Measurements from ENCODE around the gene MRFAP1L1. TPM values are rescaled to one million over a fixed set of nuclear protein-coding genes. Genes with fewer than 3 reads are reported as not detected.
A peak's percentile ranks its signal among the peaks of the same experiment; 100 is the strongest.

The MRFAP1L1 gene
- total RNA-seq, 1 donor: 38.0 TPM

DNA sequence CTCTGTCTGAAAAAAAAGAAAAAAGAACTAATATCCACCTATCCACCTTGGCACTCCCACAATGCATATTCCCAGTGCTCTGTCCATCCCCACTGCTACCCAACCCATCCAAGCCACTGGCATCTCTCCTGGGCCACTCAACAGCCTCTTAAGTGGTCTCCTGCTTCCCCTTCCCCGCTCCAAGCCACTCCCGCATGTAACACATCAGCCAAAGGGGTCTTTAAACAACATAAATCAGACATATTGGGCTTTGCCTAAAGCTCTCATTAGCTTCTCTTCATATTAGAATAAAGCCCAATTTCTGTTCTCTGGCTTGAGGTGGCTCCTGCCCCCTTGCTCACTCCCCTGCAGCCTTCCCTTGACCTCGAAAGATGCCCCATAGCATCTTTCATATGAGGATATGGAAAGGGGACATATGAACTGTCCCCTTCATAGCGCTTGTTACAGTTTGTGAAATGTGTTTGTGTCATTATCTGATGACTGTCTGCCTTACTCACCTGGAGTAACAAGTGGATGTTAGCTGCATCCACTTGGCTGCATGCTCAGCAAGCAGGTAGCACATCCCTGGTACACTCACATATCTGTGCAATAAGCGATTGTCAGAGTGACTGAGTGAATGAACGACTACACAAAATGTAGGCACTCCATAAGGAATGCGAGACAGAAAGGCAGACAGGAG, 9.4 kb upstream of the MRFAP1L1 start:
- peaks cover 20% of the 10 kb centered on the region for H4K20me1 ChIP-seq (ENCODE audit: insufficient read depth, low read length)
- H3K79me2 ChIP-seq (ENCODE audit: insufficient read depth, low read length): peaks cover 22% of the 10 kb centered on the region
- no peak for DNase-seq (ENCODE audit: insufficient read length, low spot score, missing footprints)
- no peak overlapping the region for H3K27ac ChIP-seq (ENCODE audit: low read depth, low read length)
- no peak overlapping the region for H3K4me3 ChIP-seq (ENCODE audit: insufficient read depth, low read length)
- no peak overlapping the region for H2AFZ ChIP-seq (ENCODE audit: low read length)
- TF ChIP-seq, protein P1, sequence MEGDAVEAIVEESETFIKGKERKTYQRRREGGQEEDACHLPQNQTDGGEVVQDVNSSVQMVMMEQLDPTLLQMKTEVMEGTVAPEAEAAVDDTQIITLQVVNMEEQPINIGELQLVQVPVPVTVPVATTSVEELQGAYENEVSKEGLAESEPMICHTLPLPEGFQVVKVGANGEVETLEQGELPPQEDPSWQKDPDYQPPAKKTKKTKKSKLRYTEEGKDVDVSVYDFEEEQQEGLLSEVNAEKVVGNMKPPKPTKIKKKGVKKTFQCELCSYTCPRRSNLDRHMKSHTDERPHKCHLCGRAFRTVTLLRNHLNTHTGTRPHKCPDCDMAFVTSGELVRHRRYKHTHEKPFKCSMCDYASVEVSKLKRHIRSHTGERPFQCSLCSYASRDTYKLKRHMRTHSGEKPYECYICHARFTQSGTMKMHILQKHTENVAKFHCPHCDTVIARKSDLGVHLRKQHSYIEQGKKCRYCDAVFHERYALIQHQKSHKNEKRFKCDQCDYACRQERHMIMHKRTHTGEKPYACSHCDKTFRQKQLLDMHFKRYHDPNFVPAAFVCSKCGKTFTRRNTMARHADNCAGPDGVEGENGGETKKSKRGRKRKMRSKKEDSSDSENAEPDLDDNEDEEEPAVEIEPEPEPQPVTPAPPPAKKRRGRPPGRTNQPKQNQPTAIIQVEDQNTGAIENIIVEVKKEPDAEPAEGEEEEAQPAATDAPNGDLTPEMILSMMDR (IDR thresholded peaks at IDR 0.05; ENCODE audit: extremely low read depth, low read depth, low read length): no peak
- H3K36me3 ChIP-seq (ENCODE audit: insufficient read depth, low read length): no peaks in the 10 kb centered on the region
- H3K4me1 ChIP-seq (ENCODE audit: insufficient read depth, low read length): peaks cover 11% of the 10 kb centered on the region
- no peaks in the 10 kb centered on the region for H3K9me3 ChIP-seq (ENCODE audit: low read depth, low read length)
- H3K4me2 ChIP-seq (ENCODE audit: insufficient read depth, low read length): no peak overlapping the region
- no peaks in the 10 kb centered on the region for H3K27me3 ChIP-seq (ENCODE audit: insufficient read depth, low read length)

DNA sequence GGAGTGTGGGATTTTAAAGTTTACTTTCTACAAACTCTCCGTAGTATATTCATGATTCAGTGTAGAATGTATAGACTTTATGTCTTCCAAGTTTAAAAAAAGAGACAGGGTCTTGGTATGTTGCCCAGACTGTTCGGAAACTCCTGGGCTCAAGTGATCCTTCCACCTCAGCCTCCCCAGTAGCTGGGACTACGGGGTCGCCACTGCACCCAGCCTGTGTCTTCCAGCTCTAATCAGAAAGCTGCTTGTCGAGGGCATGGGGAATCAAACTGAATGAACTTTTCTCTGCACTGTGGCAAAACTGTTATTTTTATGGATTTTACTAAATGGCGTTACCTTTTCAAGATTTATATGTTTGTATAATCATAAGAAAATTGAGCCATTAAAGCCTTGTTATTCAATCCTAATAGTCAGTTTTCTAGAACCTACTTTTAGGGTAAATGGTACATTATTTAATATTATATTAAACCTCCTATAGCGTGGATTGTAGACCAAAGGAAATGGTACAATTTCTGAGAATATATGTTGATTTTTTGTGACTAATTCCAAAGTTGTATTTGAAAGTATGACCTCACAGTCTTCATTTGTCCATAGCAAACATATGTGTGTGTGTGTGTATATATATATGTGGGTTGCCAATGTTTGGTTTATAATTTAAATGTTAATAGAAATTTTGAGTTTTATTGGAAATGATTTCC, 7.4 kb upstream of the MRFAP1L1 start:
- no peaks in the 10 kb centered on the region for H3K36me3 ChIP-seq (ENCODE audit: insufficient read depth, low read length)
- TF ChIP-seq, protein P1 (IDR thresholded peaks at IDR 0.05; ENCODE audit: extremely low read depth, low read depth, low read length): no peak
- H3K79me2 ChIP-seq (ENCODE audit: insufficient read depth, low read length): peaks cover 22% of the 10 kb centered on the region
- peak overlapping the region; percentile 74 for H3K4me2 ChIP-seq (ENCODE audit: insufficient read depth, low read length)
- peaks cover 20% of the 10 kb centered on the region for H4K20me1 ChIP-seq (ENCODE audit: insufficient read depth, low read length)
- peak overlapping the region; percentile 93 for H3K4me3 ChIP-seq (ENCODE audit: insufficient read depth, low read length)
- H3K27ac ChIP-seq (ENCODE audit: low read depth, low read length): peak overlapping the region; percentile 79
- peak overlapping the region; percentile 74 for H2AFZ ChIP-seq (ENCODE audit: low read length)
- peak; percentile 87 for DNase-seq (ENCODE audit: insufficient read length, low spot score, missing footprints)
- peaks cover 11% of the 10 kb centered on the region for H3K4me1 ChIP-seq (ENCODE audit: insufficient read depth, low read length)
- no peaks in the 10 kb centered on the region for H3K27me3 ChIP-seq (ENCODE audit: insufficient read depth, low read length)
- no peaks in the 10 kb centered on the region for H3K9me3 ChIP-seq (ENCODE audit: low read depth, low read length)

DNA sequence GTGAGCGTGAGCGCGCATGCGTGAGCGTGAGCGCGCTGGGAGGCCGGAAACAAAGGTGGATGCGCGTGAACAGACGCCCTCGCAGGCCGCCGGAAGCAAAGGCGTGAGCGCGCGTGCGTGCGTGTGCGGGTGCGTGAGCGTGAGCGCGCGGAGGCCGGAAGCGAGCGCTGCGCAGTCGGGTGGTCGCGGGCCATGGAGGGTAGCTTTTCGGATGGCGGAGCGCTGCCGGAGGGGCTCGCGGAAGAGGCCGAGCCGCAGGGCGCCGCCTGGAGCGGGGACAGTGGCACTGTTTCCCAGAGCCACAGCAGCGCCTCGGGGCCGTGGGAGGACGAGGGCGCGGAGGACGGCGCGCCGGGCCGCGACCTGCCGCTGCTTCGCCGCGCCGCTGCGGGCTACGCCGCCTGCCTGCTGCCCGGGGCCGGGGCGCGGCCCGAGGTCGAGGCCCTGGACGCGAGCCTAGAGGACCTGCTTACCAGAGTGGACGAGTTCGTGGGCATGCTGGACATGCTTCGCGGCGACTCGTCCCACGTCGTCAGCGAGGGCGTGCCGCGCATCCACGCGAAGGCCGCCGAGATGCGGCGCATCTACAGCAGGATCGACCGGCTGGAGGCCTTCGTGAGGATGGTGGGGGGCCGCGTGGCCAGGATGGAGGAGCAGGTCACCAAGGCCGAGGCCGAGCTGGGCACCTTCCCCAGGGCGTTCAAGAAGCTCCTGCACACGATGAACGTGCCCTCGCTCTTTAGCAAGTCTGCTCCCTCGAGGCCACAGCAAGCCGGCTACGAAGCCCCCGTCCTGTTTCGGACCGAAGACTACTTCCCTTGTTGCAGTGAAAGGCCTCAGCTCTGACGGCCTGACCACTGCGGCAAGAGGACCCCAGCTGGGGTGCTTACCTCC, 6.6 kb upstream of the MRFAP1L1 start, which contains the start of gene BLOC1S4:
TSS of gene BLOC1S4 (plus strand) at position 157 of the 894 bp plus-strand sequence. CDS start at position 193, 36 bp downstream.
- H3K27me3 ChIP-seq (ENCODE audit: insufficient read depth, low read length): no peaks in the 10 kb centered on the region

More for the DNA sequence above, 6.6 kb upstream of the MRFAP1L1 start, which contains the start of gene BLOC1S4:
- peak; percentile 98 for DNase-seq (ENCODE audit: insufficient read length, low spot score, missing footprints)
- peaks cover 22% of the 10 kb centered on the region for H3K79me2 ChIP-seq (ENCODE audit: insufficient read depth, low read length)
- no peaks in the 10 kb centered on the region for H3K36me3 ChIP-seq (ENCODE audit: insufficient read depth, low read length)
- H4K20me1 ChIP-seq (ENCODE audit: insufficient read depth, low read length): peaks cover 20% of the 10 kb centered on the region
- H3K4me3 ChIP-seq (ENCODE audit: insufficient read depth, low read length): peak within 1 kb of the TSS; percentile 93
- TF ChIP-seq, protein P1 (IDR thresholded peaks at IDR 0.05; ENCODE audit: extremely low read depth, low read depth, low read length): no peak
- peak within 1 kb of the TSS; percentile 74 for H2AFZ ChIP-seq (ENCODE audit: low read length)
- peak within 1 kb of the TSS; percentile 74 for H3K4me2 ChIP-seq (ENCODE audit: insufficient read depth, low read length)
- peak within 1 kb of the TSS; percentile 79 for H3K27ac ChIP-seq (ENCODE audit: low read depth, low read length)
- no peaks in the 10 kb centered on the region for H3K9me3 ChIP-seq (ENCODE audit: low read depth, low read length)
- peaks cover 11% of the 10 kb centered on the region for H3K4me1 ChIP-seq (ENCODE audit: insufficient read depth, low read length)

Measured in osteoblast (primary cell).